ENCODE measurements around the gene SYNGR3.
"Not testable (repeated sequence)": the region's sequence is repeated elsewhere in the genome, so short reads cannot be mapped to it uniquely, and the experiment has no call there.

DNA sequence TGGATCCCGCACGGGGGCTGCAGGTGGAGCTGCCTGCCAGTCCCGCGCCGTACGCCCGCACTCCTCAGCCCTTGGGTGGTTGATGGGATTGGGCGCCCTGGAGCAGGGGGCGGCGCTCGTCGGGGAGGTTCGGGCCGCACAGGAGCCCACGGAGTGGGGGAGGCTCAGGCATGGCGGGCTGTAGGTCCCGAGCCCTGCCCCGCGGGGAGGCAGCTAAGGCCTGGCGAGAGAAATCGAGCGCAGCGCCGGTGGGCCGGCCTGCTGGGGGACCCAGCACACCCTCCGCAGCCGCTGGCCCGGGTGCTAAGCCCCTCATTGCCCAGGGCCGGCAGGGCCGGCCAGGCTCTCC is 31.7 kb upstream of the SYNGR3 start:
- not testable (repeated sequence) for TF ChIP-seq POLR2A, POLR2AphosphoS5 (IDR thresholded peaks at IDR 0.05)
- TF ChIP-seq, protein P1, sequence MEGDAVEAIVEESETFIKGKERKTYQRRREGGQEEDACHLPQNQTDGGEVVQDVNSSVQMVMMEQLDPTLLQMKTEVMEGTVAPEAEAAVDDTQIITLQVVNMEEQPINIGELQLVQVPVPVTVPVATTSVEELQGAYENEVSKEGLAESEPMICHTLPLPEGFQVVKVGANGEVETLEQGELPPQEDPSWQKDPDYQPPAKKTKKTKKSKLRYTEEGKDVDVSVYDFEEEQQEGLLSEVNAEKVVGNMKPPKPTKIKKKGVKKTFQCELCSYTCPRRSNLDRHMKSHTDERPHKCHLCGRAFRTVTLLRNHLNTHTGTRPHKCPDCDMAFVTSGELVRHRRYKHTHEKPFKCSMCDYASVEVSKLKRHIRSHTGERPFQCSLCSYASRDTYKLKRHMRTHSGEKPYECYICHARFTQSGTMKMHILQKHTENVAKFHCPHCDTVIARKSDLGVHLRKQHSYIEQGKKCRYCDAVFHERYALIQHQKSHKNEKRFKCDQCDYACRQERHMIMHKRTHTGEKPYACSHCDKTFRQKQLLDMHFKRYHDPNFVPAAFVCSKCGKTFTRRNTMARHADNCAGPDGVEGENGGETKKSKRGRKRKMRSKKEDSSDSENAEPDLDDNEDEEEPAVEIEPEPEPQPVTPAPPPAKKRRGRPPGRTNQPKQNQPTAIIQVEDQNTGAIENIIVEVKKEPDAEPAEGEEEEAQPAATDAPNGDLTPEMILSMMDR (IDR thresholded peaks at IDR 0.05 in 8 of 11, conservative IDR thresholded peaks at IDR 0.05 in 3 of 11) = not testable (repeated sequence)

All from spleen (tissue), 7 donors.